GM18951 (cell line): ENCODE measurements around the gene IFI27.

Experiments
- POLR2A ChIP-seq: IDR thresholded peaks from 4 replicates; pipeline ENCODE4 v1.6.1; 2011; ENCODE audit warnings: mild to moderate bottlenecking; ENCODE audit not compliant: insufficient read length, insufficient read depth; ENCODE audit errors: extremely low read depth
- in situ Hi-C: fragments of 300-500 bp; cut with MboI; formaldehyde crosslinking; loops from one replicate; pipeline ENCODE4 v1.12.0; 2022; ENCODE audit warnings: low sequenced_read_pairs, mixed read lengths, inconsistent platforms; ENCODE audit not compliant: unreplicated experiment

The IFI27 gene

GRCh38 chr14:94157197-94157596 lies 46.7 kb downstream of the IFI27 start:
- TF ChIP-seq POLR2A: no peak
- in situ Hi-C loops: no loop called here

GRCh38 chr14:94158239-94158883 lies 47.8 kb downstream of the IFI27 start:
- in situ Hi-C loops: no loop called here
- no peak for TF ChIP-seq POLR2A

GRCh38 chr14:94161058-94161457 lies 50.5 kb downstream of the IFI27 start:
- TF ChIP-seq POLR2A: no peak
- in situ Hi-C loops: no loop called here

GRCh38 chr14:94161981-94162380 lies 51.4 kb downstream of the IFI27 start:
- in situ Hi-C loops: no loop called here
- TF ChIP-seq POLR2A: no peak

GRCh38 chr14:94162466-94162865 lies 51.9 kb downstream of the IFI27 start:
- in situ Hi-C loops: no loop called here
- no peak for TF ChIP-seq POLR2A

- no peak for TF ChIP-seq POLR2A
- in situ Hi-C loops: no loop called here
Observed at GRCh38 chr14:94163796-94164195, 53.3 kb downstream of the IFI27 start.

GRCh38 chr14:94164685-94165431 lies 54.3 kb downstream of the IFI27 start:
- no peak for TF ChIP-seq POLR2A
- in situ Hi-C loops: no loop called here

- no peak for TF ChIP-seq POLR2A
- in situ Hi-C loops: no loop called here
Observed at GRCh38 chr14:94165744-94166143, 55.2 kb downstream of the IFI27 start.
